ENCODE measurements around the gene NSRP1. TPM values are rescaled to one million over a fixed set of nuclear protein-coding genes. Genes with fewer than 3 reads are reported as not detected.
"Not testable (repeated sequence)": the region's sequence is repeated elsewhere in the genome, so short reads cannot be mapped to it uniquely, and the experiment has no call there.

The NSRP1 gene
- total RNA-seq, 2 experiments from 2014 or later: 24.3 to 28.4 TPM

DNA sequence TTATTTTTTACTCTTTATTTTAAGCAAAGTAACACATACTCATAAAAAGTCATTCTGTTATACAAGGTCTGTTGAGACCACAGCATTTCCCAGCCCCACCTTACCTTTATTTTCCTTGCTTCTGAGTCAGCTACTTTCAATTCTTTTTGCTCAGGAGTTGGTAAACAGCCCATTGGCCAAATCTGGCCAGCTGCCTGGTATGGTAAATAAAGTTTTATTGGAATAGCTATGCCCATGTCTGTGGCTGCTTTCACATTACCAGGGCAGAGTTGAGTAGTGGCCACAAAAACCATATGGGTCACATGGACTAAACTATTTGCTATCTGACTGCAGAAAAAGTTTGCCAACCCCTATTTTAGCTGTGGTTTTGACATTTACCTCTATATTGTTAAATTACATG lies 3.4 kb upstream of the NSRP1 start:
- H3K27me3 Mint-ChIP-seq: no peaks in the 10 kb centered on the region
- H3K36me3 Mint-ChIP-seq (ENCODE audit: low read depth): peaks cover 9% of the 10 kb centered on the region
- ATAC-seq (peak; percentile 18), DNase-seq (peak; percentile 53)
- ChIA-PET POLR2A (interaction anchor here (1.1 to 2.0 kb wide), 2 partner anchors 8 to 18 kb away, joined by 4 to 6 read pairs; no protein-coding TSS in a partner anchor), CTCF (interaction anchor here (0.8 to 3.9 kb wide), 6 partner anchors 9 to 223 kb away, joined by 3 to 41 read pairs (median 9); no protein-coding TSS in a partner anchor)
- no peaks in the 10 kb centered on the region for H3K9me3 Mint-ChIP-seq
- peaks cover 21% of the 10 kb centered on the region for H3K4me1 Mint-ChIP-seq (ENCODE audit: low read depth)
- TF ChIP-seq, protein P1, sequence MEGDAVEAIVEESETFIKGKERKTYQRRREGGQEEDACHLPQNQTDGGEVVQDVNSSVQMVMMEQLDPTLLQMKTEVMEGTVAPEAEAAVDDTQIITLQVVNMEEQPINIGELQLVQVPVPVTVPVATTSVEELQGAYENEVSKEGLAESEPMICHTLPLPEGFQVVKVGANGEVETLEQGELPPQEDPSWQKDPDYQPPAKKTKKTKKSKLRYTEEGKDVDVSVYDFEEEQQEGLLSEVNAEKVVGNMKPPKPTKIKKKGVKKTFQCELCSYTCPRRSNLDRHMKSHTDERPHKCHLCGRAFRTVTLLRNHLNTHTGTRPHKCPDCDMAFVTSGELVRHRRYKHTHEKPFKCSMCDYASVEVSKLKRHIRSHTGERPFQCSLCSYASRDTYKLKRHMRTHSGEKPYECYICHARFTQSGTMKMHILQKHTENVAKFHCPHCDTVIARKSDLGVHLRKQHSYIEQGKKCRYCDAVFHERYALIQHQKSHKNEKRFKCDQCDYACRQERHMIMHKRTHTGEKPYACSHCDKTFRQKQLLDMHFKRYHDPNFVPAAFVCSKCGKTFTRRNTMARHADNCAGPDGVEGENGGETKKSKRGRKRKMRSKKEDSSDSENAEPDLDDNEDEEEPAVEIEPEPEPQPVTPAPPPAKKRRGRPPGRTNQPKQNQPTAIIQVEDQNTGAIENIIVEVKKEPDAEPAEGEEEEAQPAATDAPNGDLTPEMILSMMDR (IDR thresholded peaks at IDR 0.05): no peak
- intact Hi-C loops (cut with micrococcal nuclease): no loop called here
- no peak overlapping the region for H3K4me3 Mint-ChIP-seq
- H3K27ac Mint-ChIP-seq: peak overlapping the region; percentile 55

DNA sequence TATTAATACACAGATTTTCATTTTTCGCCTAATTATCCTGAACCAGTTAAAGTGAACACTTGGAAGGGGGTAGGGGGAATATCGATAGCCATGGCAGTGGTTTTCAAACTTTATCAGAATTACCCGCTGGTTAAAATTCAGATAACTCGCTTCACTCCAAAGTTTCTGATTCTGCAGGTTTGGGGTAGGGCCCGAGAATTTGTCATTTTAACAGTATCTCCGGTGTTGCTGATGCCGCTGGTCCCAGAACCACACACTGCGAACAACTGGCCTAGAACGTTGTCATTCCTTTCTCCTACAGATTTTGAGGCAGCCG lies 313 bp upstream of the NSRP1 start:
- Mint-ChIP-seq H3K36me3 (ENCODE audit: low read depth) (peaks cover 29% of the 10 kb centered on the region), H3K27ac (peak overlapping the region; percentile 98), H3K9me3 (no peaks in the 10 kb centered on the region), H3K4me3 (peak overlapping the region; percentile 98), H3K27me3 (no peaks in the 10 kb centered on the region), H3K4me1 (ENCODE audit: low read depth) (peaks cover 43% of the 10 kb centered on the region)
- ChIA-PET POLR2A (interaction anchor here (1.3 kb wide), 1 partner anchor 11 kb away, joined by 4 read pairs; no protein-coding TSS in a partner anchor), CTCF (no interaction called here)
- ATAC-seq (no peak), DNase-seq (no peak)
- TF ChIP-seq, protein P1 (IDR thresholded peaks at IDR 0.05): no peak
- intact Hi-C loops (cut with micrococcal nuclease): loop anchor here (5.0 kb wide), 1 partner anchor 216 kb away; the partner anchor contains the start of gene TMIGD1

DNA sequence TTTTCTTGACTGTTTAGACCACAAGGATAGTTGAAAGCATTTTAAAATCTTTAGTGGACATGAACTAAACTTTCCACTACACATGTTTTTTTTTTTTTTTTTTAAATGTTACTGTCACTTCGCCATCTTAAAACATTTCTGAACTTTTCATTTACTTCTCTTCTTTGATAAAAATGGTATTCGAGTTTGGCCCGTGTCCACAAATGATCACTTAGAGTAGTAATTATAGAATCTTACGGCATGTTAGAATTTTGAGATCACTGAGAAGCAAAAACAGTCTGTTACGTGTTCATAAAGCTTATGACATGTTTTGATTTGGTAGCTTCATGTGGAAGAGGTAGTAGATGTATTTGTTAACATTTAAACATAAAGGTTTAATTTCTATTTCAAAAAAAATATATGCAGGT lies 1.1 kb downstream of the NSRP1 start:
- intact Hi-C loops (cut with micrococcal nuclease): loop anchor here (5.0 kb wide), 1 partner anchor 215 kb away; the partner anchor contains the start of gene TMIGD1

DNA sequence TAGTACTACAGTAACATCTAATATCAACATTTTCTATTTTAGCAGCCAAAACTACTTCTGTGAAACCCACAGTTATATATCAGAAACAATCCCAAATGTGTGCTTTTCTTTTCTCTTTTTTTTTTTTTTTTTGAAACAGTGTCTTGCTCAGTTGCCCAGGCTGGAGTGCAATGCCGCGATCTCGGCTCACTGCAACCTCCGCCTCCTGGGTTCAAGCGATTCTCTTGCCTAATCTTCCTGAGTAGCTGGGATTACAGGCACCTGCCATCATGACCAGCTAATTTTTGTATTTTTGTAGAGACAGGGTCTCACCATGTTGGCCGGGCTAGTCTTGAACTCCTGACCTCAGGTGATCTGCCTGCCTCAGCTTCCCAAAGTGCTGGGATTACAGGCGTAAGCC lies 2.0 kb downstream of the NSRP1 start:
- intact Hi-C loops (cut with micrococcal nuclease): loop anchor here (5.0 kb wide), 1 partner anchor 214 kb away; the partner anchor contains the start of gene TMIGD1
- peaks cover 40% of the 10 kb centered on the region for H3K4me1 Mint-ChIP-seq (ENCODE audit: low read depth)

More for the DNA sequence above, 1.1 kb downstream of the NSRP1 start:
- TF ChIP-seq, protein P1 (IDR thresholded peaks at IDR 0.05): no peak
- no peak for DNase-seq
- Mint-ChIP-seq H3K4me3 (peak overlapping the region; percentile 98), H3K36me3 (ENCODE audit: low read depth) (peaks cover 36% of the 10 kb centered on the region), H3K27me3 (no peaks in the 10 kb centered on the region), H3K9me3 (no peaks in the 10 kb centered on the region), H3K4me1 (ENCODE audit: low read depth) (peaks cover 45% of the 10 kb centered on the region), H3K27ac (peak overlapping the region; percentile 98)
- no peak for ATAC-seq
- ChIA-PET CTCF (interaction anchor here (0.8 to 4.5 kb wide), 7 partner anchors 8 to 219 kb away, joined by 3 to 37 read pairs (median 5); no protein-coding TSS in a partner anchor), POLR2A (interaction anchor here (0.6 to 1.0 kb wide), 4 partner anchors 9 to 745 kb away, joined by 3 to 5 read pairs (median 3); no protein-coding TSS in a partner anchor)

DNA sequence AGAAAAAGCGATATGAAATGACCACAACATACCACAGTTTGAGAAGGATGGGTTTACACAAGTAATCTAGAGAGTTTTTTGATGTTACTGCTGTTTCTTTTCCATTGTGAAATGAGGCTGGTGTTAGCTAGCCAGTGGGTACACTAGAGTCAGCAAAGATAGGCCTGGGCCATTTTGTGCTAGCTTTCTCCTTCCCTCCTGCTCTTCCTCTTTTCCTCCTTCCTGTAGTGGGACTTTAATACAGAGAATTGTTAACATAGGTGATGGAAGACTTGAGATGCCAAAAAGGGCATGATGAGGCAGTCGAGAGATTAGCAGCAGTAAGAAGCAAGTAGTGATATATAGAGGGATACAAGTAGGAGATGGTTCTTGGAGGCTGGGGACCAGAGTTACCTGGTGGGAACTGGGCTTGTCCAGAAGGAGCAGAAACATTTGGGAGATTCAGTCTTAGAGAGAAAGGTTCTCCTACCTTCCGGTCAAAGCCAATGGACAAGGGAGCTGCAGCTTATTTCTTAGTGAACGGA lies 7.7 kb downstream of the NSRP1 start:
- Mint-ChIP-seq H3K4me1 (ENCODE audit: low read depth) (peaks cover 41% of the 10 kb centered on the region), H3K4me3 (no peak overlapping the region), H3K9me3 (no peaks in the 10 kb centered on the region), H3K36me3 (ENCODE audit: low read depth) (peaks cover 28% of the 10 kb centered on the region), H3K27ac (no peak overlapping the region), H3K27me3 (no peaks in the 10 kb centered on the region)
- DNase-seq: no peak
- TF ChIP-seq, protein P1 (IDR thresholded peaks at IDR 0.05): no peak
- no peak for ATAC-seq
- ChIA-PET POLR2A (interaction anchor here (1.0 kb wide), 1 partner anchor 209 kb away, joined by 3 read pairs; the partner anchor contains the start of gene TMIGD1), CTCF (interaction anchor here (0.6 to 4.9 kb wide), 30 partner anchors 10 to 949 kb away, joined by 3 to 101 read pairs (median 6); partner anchors contain the start of genes GOSR1, SLC6A4 and TMIGD1)
- intact Hi-C loops (cut with micrococcal nuclease): no loop called here

More for the DNA sequence above, 2.0 kb downstream of the NSRP1 start:
- DNase-seq, H3K27me3 Mint-ChIP-seq, ATAC-seq, POLR2A ChIA-PET, H3K9me3 Mint-ChIP-seq: not testable (repeated sequence)
- CTCF ChIA-PET: interaction anchor here (0.8 to 4.5 kb wide), 6 partner anchors 9 to 218 kb away, joined by 3 to 37 read pairs (median 5); no protein-coding TSS in a partner anchor
- peaks cover 38% of the 10 kb centered on the region for H3K36me3 Mint-ChIP-seq (ENCODE audit: low read depth)
- H3K4me3 Mint-ChIP-seq: peak overlapping the region; percentile 98
- H3K27ac Mint-ChIP-seq: peak overlapping the region; percentile 30

Measured in activated CD8-positive, alpha-beta T cell treated with anti-CD3 and anti-CD28 coated beads for 36 hours (primary cell).